ENCODE results near the gene ITGA2B. TPM values are rescaled to one million over a fixed set of nuclear protein-coding genes. Genes with fewer than 3 reads are reported as not detected.

Gene ITGA2B
- total and polyA plus RNA-seq, 2 of the 8 experiments (the other 6 are each of a cell fraction or from before 2014, with no cell fraction given), result 6.9 to 12.3 TPM

- TF ChIP-seq E2F6 (IDR thresholded peaks at IDR 0.05), result no peak
Observed at GRCh38 chr17:44346064-44346844, 43.2 kb downstream of the ITGA2B start (continued).
